DMS53 (cell line): ENCODE data around the gene CACNB4.
"Not testable (repeated sequence)": the region's sequence is repeated elsewhere in the genome, so short reads cannot be mapped to it uniquely, and the experiment has no call there.

Experiments used
- DNase-seq: peaks from one replicate; lab custom pipeline; 2025; lab: John Stamatoyannopoulos, UW

CACNB4 gene

DNA sequence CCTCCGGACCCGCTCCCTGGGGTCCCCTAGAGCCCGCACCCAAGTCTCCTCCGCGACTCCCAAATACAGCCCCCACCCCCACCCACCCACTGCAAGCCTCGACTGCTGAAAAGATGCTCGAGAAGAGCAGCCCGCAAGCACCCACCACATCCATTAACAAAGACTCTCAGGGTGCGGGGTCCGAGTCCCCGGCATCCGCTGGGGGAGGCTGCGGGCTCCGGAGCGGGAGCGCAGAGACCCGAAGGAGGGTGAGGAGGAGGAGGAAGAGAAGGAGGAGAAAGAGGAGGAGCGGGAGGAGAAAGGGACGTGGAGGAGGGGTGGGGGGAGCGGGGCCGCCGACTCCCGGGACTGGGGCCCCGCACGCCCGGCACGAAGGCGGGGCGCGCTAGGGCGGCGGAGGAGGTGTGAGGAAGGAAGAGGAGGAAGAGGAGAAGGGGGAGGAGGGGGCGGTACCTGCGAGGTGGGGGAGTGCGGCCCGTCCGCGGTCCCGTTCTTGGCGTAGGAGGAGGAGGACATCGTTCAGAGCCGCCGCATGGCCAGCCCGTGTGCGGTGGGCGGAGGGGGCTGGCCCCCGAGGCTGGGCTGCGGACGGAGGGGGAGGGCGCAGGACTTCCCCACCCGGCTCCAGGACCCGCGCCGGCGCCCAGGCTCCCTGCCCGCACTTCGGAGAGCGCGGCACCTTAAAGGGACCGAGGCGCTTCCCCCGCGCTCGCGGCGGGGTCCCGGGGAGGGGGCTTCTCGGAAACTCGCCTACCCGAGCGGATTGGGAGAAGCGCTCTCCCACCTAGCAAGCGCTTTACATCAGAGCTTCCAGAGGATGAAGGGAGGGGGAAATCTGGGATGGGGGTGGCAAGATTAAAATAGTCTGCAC lies at the start of gene CACNB4:
Gene CACNB4 (minus strand): TSS at position 549 of the 871 bp plus-strand sequence.
- DNase-seq, result no peak

DNA sequence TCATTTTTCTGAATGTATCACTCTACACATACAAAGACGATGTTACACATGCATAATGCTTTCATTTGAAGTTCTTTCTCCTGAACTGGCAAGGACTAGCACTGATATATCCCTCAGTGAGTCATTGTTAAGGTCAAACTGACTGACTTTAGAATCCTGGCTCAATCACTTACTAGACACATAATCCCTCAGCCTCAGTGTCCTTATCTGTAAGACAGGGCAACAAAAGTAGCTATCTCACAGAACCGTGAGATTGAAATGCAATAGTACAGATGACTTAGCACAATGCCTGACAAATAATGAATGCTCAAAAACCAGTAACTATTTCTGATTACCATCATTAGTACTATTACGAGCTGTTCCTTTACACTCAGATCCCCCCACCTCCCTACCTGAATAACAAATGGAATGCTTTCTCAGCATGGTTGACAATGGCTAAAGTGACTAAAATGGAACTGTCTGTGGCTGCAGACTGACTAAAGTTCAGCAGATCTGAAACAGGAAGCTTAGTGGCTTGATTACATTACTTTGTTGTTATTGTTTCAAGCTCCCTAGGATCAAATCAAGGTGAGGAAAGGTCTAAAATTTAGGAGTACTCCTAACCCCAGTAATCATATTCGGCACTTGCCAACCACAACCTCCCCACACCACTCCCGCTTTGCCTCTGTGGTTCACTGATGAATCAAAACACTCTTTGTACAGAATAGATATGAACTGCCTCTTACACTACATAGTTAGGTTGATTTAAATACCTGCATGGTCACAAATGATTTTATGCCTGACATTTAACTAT lies 35.8 kb upstream of the CACNB4 start:
- no peak for DNase-seq

DNA sequence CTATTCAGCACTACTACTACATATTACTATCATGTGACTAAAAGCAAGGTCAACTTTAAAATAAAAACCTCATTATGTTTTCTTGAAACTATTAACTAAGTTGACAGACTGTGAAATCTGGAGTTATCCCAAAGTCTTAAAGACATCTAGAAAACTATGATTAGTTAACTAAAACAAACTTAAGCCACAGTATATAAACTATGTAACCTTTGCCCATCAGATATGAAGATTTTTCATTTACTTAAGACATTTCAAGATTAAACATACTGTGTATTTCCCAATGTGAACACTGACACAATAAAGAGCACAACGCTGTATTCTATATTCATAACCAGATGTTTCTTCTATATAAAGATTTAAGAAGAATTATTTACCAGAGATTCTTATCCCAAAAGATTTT lies 33.5 kb upstream of the CACNB4 start:
- no peak for DNase-seq

GRCh38 chr2:152127628-152128027 lies 28.8 kb upstream of the CACNB4 start:
- no peak for DNase-seq

DNA sequence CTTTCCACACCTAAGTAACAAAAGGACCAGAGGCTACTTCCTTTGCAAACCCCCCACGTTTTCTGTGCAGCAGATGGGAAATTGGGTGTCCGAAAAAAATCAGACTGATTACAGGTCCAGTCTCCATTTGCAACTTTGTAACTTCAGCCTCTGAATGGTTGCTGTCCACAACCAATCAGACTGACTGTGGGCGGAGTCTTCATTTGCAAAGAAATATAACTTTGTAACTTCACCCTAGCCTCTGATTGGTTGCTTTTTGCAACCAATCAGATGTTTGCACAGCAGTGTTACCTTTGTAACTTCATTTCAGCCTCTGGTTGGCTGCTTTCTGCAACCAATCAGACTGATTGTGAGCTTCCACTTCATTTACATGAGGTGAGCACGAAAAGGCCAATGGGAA lies 27.8 kb upstream of the CACNB4 start:
- no peak for DNase-seq

DNA sequence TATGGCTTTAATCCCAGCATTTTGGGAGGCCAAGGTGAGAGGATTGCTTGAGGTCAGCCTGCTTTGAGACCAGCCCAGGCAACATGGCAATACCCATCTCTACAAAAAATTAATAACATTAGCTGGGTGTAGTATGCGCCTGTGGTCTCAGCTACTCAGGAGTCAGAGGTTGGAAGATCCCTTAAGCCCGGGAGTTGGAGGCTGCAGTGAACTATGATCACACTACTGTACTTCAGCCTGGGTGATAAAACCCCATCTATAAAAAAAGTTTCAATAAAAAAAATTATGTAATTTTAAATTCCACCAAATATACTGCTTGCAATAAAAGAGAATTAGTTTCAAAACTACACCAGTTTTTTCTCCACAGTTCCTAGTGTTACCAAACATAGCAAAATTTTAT lies 23.3 kb upstream of the CACNB4 start:
- no peak for DNase-seq

- DNase-seq, result no peak
Observed at GRCh38 chr2:152120430-152120829, 21.6 kb upstream of the CACNB4 start.

DNA sequence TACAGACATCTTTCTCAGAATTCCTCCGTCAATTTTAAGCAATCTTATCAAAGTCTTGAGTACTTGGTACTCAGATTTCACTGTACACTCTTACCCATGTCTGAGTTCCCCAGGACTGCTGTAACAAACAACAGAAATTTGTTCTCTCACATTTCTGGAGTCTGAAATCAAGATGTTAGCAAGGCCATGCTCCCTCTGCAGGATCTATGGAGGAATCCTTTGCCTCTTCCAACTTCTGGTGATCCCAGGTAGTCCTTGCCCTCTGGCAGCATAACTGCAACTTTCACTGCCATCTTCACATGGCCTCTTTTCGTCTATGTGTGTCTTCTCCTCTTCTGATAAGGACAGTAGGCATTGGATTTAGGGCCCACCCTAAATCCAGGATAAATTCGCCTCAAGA lies 17.1 kb upstream of the CACNB4 start:
- peak; percentile 0 for DNase-seq

DNA sequence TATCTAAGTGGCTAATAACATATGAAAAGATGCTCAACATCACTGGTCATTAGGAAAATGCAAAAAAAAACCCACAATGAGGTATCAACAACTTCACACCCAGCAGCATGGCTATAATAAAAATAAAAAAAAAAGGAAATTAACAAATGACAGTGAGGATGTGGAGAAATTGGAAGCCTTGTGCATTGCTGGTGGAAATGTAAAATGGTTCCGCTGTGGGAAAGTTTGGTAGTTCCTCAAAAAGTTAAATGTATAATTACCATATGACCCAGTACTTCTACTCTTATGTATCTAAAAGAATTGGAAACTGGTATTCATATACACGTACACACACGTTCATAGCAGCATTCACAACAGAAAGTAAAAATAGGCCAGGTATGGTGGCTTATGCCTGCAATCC lies 15.5 kb upstream of the CACNB4 start:
- no peak for DNase-seq

GRCh38 chr2:152107140-152107539 lies 8.3 kb upstream of the CACNB4 start:
- not testable (repeated sequence) for DNase-seq

DNA sequence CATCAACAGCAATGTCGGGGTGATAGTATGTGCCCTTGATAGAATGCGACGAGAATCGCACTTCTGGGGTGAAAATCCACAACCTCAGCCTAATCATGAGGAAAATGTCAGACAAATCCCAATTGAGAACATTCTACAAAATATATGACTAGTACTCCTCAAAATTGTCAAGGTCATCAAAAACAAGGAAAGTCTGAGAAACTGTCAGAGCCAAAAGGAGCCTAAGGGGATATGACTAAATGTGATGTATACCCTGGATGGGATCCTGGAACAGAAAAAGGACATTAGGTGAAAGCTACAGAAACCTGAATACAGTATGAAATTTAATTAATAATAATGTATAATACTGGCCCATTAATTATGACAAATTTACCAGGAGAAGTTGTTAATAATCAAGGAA lies 7.6 kb upstream of the CACNB4 start:
- no peak for DNase-seq

GRCh38 chr2:152103271-152103670 lies 4.4 kb upstream of the CACNB4 start:
- DNase-seq, result no peak

DNA sequence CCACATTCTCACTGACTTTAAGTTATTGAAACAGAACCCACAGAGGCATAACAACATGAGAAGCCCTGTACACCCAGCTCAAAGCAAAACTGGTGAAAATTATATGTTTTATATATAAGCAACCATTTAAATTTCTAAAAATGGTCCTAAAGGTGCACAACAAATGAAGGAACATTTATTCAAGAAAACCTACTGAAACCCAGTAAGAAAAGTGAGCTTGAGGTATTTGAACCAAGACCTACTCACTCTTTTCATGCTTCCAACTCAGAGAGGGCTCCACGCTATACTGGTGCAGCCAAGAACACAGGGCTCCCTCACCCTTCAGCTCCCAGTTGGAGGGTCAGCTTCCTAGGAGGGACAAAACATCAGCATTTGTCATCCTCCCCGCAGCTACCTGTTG lies 2.1 kb upstream of the CACNB4 start:
- DNase-seq, result no peak

DNA sequence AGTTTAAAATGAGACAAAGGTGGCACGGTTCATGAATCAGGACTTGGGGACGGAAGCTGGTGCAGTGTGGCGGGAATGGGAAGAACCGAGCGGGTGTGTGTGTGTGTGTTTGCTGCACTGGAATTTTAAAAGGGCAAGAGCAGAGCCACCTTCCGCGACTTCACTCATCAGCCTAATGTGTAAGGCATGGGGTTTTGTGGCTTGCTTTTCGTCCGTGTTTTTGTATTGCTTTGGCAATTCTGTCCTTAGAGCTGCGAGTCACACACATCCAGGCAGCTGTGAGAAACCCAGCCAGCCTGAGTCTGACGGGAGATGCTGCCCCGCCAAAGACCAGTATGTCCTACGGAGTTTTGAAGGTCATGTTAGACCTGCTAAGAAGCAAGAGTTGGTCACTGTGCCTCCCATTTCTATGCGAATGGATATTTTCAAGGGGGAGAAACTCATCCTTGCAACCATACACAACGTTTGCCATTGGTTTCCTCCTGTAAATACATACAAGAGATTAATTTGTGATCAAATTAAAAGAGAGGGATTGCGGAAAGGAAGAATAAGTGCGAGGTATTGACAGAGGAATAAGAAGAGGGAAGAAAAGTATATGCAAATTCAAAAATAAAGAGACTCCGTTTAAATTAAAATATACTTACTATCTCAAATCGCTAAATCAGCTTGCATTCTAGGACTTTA lies 665 bp upstream of the CACNB4 start:
- DNase-seq, result peak; percentile 14

GRCh38 chr2:152097801-152098495 lies 896 bp downstream of the CACNB4 start:
- DNase-seq, result peak; percentile 14

DNA sequence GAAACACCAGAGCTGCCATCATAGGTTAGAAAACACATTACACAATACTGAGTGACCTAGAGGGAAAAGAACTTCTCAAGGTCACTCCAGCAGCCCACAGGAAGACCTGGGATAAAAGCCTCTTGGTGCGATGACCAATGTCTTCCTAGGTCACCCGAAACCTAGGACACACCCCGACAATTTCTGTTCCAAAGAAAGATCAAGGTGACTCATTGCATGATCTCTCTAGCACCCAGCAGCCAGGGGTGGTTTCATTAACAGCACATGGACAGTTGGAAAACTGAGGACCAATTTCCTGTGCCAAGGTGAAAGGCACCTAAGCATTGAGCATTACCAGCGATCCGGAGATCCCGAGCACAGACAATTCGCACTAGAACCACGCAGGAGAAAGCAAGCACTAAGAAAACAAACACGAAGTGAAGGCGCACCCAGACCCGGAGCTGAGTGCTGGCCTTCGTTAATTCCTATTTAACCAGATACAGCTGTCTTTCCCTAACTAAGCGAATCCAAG lies 1.5 kb downstream of the CACNB4 start:
- DNase-seq, result peak; percentile 46

DNA sequence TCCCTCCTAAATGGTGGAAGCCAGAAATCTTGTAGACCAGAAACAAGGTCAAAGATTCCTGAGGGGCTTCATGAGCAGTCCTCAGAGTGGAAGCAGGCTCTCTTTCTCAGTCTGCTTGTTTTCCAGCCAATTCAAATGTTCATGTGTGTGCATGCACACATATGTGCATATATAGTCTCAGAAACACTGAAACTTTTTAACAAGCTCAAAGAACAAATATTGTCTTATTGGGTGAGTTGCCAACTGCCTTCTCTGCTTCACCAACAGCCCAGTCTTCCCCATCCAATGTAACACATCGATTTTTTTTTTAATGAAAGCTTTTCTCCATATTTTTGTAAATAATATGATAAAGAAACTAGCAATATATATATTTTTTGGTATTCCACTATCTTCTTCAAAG lies 3.7 kb downstream of the CACNB4 start:
- no peak for DNase-seq

GRCh38 chr2:152094014-152094413 lies 4.8 kb downstream of the CACNB4 start:
- DNase-seq, result no peak

GRCh38 chr2:152093464-152093863 lies 5.4 kb downstream of the CACNB4 start:
- DNase-seq, result no peak

- no peak for DNase-seq
Observed at GRCh38 chr2:152092095-152092494, 6.7 kb downstream of the CACNB4 start.

DNA sequence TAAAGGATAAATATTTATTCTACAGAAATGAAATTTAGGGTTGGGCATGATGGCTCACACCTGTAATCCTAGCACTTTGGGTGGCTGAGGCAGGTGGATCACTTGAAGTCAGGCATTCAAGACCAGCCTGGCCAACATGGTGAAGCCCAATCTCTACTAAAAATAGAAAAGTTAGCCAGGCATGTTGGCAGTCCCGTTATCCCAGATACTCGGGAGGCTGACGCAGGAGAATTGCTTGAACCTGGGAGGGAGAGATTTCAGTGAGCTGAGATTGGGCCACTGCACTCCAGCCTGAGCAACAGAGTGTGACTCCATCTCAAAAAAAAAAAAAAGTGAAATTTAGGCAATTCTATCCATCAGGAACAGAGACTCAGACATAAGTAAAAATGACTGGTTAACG lies 8.1 kb downstream of the CACNB4 start:
- not testable (repeated sequence) for DNase-seq

DNA sequence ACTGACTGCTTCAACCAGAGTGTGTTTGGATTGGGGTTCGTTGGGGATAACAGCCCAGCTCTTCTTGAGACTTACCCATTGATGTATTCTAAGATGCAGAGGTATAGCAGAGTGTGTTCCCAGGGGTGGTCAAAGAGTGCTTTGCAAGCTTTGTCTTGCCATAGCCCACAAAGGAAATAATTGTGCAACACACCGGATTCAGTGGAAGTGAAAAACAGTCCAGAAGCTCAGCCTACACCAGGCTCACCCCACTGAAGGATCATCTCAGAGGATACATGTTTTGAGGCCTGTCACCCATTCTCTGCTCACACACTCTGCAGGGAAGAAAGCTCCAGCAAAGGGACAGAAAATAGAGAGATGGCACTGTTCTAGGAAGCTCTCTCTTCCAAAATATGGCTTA lies 9.6 kb downstream of the CACNB4 start:
- DNase-seq, result no peak
